Measurements from ENCODE around the gene HSD11B1. TPM values are rescaled to one million over a fixed set of nuclear protein-coding genes. Genes with fewer than 3 reads are reported as not detected.

The HSD11B1 gene
- total RNA-seq, 4 donors from 2014 or later = 1.1 to 20.7 (median 2.4) TPM

- H3K36me3 ChIP-seq = no peaks in the 10 kb centered on the region
- 88 to 100% methylated on average over 1 of the region's 1 CpG for WGBS, 2 donors
- H3K27ac ChIP-seq = no peak overlapping the region
- H3K4me1 ChIP-seq = no peaks in the 10 kb centered on the region
- DNase-seq = no peak
- intact Hi-C loops (cut with DNase I) = no loop called here
- H3K27me3 ChIP-seq = no peaks in the 10 kb centered on the region
- no peaks in the 10 kb centered on the region for H3K9me3 ChIP-seq
- H3K4me3 ChIP-seq (replicated peaks in 1 of 3) = no peak overlapping the region
- no peak for TF ChIP-seq POLR2A (IDR thresholded peaks at IDR 0.05)
- TF ChIP-seq, protein P1, sequence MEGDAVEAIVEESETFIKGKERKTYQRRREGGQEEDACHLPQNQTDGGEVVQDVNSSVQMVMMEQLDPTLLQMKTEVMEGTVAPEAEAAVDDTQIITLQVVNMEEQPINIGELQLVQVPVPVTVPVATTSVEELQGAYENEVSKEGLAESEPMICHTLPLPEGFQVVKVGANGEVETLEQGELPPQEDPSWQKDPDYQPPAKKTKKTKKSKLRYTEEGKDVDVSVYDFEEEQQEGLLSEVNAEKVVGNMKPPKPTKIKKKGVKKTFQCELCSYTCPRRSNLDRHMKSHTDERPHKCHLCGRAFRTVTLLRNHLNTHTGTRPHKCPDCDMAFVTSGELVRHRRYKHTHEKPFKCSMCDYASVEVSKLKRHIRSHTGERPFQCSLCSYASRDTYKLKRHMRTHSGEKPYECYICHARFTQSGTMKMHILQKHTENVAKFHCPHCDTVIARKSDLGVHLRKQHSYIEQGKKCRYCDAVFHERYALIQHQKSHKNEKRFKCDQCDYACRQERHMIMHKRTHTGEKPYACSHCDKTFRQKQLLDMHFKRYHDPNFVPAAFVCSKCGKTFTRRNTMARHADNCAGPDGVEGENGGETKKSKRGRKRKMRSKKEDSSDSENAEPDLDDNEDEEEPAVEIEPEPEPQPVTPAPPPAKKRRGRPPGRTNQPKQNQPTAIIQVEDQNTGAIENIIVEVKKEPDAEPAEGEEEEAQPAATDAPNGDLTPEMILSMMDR (IDR thresholded peaks at IDR 0.05) = no peak
Measured at GRCh38 chr1:209774592-209774991, 69.9 kb downstream of the HSD11B1 start.

DNA sequence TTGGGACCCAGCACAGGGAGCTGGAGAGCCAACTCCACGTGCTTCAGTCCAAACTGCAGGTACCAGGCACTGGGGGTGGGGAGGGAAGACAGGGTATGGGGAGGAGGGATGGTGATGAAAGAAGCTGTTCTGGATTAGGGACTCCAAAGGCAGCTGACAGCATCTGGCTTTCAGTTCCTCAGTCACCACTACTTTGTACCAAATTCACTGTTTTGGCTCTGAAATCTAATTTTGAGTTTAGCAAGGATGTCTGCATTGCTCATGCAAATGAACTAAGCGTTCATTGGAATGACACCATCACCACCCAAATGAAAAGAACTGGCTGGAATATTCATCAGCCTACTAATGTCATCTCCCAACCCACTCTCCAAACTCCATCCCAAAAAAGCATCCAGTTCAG is 71.0 kb downstream of the HSD11B1 start:
- TF ChIP-seq POLR2A (IDR thresholded peaks at IDR 0.05) = no peak
- TF ChIP-seq, protein P1 (IDR thresholded peaks at IDR 0.05) = no peak
- WGBS, 2 donors = 42 to 60% methylated on average over 2 of the region's 2 CpGs
- H3K4me3 ChIP-seq (replicated peaks in 1 of 3) = no peak overlapping the region

DNA sequence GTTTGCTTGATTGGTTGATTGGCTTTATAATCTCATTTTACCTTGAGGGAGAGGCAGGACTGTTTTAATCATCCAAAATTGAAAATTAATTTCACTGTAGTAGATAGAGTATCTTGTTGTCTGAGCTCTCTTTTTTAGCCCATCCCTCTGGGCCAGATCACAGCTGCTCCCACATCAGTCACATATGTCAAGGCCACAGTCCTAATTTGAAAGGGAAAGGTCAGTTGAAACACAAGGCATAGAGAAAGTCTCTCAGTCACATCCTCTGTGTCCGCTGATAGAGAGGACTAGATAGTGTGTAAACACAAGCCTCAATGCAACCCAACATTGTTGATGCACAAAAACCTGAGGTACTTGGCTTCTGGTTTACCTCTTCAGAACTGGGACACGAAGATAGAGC is 72.9 kb downstream of the HSD11B1 start:
- intact Hi-C loops (cut with DNase I) = no loop called here
- TF ChIP-seq, protein P1 (IDR thresholded peaks at IDR 0.05) = no peak
- TF ChIP-seq POLR2A (IDR thresholded peaks at IDR 0.05) = no peak

More for the DNA sequence above, 71.0 kb downstream of the HSD11B1 start:
- no peak for DNase-seq
- no peaks in the 10 kb centered on the region for H3K36me3 ChIP-seq
- no peaks in the 10 kb centered on the region for H3K27me3 ChIP-seq
- intact Hi-C loops (cut with DNase I) = no loop called here
- H3K27ac ChIP-seq = no peak overlapping the region
- no peaks in the 10 kb centered on the region for H3K4me1 ChIP-seq
- H3K9me3 ChIP-seq = no peaks in the 10 kb centered on the region

GRCh38 chr1:209778102-209778501 is 73.5 kb downstream of the HSD11B1 start:
- Histone ChIP-seq H3K27me3 (no peaks in the 10 kb centered on the region), H3K4me1 (no peaks in the 10 kb centered on the region), H3K4me3 (replicated peaks in 1 of 3) (no peak overlapping the region), H3K36me3 (no peaks in the 10 kb centered on the region), H3K27ac (no peak overlapping the region), H3K9me3 (no peaks in the 10 kb centered on the region)
- intact Hi-C loops (cut with DNase I) = no loop called here
- WGBS, 2 donors = 96% methylated on average over 1 of the region's 1 CpG
- DNase-seq = no peak
- TF ChIP-seq, protein P1 (IDR thresholded peaks at IDR 0.05) = no peak
- TF ChIP-seq POLR2A (IDR thresholded peaks at IDR 0.05) = no peak

More for the DNA sequence above, 72.9 kb downstream of the HSD11B1 start:
- Histone ChIP-seq H3K27ac (no peak overlapping the region), H3K9me3 (no peaks in the 10 kb centered on the region), H3K4me1 (no peaks in the 10 kb centered on the region), H3K36me3 (no peaks in the 10 kb centered on the region), H3K4me3 (replicated peaks in 1 of 3) (no peak overlapping the region), H3K27me3 (no peaks in the 10 kb centered on the region)
- no peak for DNase-seq
- WGBS, 2 donors = 89 to 93% methylated on average over 2 of the region's 2 CpGs

DNA sequence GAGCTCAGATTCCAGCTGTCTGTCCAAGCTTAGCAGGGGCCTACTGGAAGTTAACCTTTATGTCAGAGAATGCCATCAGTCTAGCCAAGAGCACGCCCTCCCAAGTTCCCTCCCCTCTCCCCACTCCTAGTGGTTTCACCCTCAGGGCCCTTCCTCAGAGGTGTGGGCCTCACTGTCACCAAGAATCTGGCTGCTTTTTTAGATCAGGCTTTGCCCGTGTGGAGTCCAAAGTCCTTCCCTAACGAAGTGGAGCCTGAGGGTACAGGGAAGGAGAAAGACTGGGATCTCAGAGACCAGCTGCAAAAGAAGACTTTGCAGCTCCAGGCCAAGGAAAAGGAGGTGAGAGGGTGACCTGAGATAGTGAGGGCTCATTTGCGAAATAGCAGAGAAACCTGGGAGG is 75.6 kb downstream of the HSD11B1 start:
- no peak for DNase-seq
- Histone ChIP-seq H3K36me3 (no peaks in the 10 kb centered on the region), H3K4me3 (replicated peaks in 1 of 3) (no peak overlapping the region), H3K9me3 (no peaks in the 10 kb centered on the region), H3K27me3 (no peaks in the 10 kb centered on the region), H3K4me1 (peaks cover 3 to 14% of the 10 kb centered on the region in 2 donors), H3K27ac (no peak overlapping the region)
- WGBS, 2 donors = 84 to 94% methylated on average over 4 of the region's 4 CpGs
- intact Hi-C loops (cut with DNase I) = no loop called here
- TF ChIP-seq POLR2A (IDR thresholded peaks at IDR 0.05) = no peak
- TF ChIP-seq, protein P1 (IDR thresholded peaks at IDR 0.05) = no peak
